ENCODE data around the gene THRSP.
"Not testable (repeated sequence)": the region's sequence is repeated elsewhere in the genome, so short reads cannot be mapped to it uniquely, and the experiment has no call there.

Gene THRSP, protein sequence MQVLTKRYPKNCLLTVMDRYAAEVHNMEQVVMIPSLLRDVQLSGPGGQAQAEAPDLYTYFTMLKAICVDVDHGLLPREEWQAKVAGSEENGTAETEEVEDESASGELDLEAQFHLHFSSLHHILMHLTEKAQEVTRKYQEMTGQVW

DNA sequence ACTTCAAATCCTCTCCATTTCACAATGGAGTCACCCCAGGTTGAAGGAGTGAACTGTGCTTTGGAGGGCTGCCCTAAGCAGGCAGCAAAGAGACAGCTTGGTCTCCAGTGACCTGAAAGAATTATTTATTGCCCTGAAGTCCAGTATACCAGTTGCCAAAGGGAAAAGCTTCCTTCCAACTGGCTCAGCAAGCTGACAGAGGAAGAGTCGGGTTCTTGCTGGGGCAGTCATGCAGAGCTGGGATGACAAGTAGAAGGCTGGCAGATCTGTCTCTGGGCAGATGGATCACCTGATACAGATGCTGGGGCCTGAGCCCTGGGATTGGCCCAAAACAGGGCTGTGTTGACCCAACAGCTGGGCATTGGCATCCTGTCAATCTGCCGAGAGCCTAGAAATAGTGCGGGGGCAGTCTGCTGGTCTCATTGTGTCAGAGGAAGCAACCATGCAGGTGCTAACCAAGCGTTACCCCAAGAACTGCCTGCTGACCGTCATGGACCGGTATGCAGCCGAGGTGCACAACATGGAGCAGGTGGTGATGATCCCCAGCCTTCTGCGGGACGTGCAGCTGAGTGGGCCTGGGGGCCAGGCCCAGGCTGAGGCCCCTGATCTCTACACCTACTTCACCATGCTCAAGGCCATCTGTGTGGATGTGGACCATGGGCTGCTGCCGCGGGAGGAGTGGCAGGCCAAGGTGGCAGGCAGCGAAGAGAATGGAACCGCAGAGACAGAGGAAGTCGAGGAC, at the start of gene THRSP:
THRSP (plus strand) TSS at position 422 of the 742 bp plus-strand sequence; CDS start at position 443, 21 bp downstream.
- DNase-seq: no peak

DNA sequence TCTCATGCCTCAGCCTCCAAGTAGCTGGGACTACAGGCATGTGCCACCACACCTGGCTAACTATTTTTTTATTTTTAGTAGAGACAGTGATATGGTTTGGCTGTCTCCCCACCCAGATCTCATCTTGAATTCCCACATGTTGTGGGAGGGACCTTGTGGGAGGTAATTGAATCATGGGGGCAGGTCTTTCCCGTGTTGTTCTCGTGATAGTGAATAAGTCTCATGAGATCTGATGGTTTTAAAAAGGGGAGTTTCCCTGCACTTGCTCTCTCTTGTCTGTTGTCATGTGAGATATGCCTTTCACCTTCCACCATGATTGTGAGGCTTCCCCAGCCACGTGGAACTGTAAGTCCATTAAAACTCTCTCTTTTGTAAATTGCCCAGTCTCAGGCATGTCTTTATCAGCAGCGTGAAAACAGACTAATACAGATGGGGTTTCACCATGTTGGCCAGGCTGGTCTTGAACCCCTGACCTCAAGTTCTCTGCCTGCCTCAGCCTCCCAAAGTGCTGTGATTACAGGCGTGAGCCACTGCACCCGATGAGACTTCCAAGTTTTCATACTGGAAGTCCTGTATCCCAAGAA, 48.6 kb upstream of the THRSP start:
- DNase-seq: not testable (repeated sequence)

DNA sequence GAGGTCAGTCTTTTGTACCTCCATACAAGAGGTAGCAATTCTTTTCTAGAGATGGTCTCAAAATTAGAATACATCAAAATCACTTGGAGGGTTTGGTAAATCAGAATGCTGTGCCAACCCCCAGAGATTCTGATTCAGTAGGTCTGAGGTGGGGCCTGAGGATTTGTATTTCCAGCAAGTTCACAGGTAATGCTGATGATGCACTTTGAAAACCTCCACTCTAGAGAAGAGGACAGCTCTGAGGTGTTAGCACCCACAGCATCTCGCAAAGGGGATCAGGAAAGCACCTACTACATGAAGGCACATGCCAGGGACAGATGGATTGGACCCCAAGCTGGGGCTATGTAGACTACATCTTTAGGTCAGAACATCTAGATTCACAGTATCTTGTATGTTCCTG, 47.8 kb upstream of the THRSP start:
- DNase-seq: no peak

DNA sequence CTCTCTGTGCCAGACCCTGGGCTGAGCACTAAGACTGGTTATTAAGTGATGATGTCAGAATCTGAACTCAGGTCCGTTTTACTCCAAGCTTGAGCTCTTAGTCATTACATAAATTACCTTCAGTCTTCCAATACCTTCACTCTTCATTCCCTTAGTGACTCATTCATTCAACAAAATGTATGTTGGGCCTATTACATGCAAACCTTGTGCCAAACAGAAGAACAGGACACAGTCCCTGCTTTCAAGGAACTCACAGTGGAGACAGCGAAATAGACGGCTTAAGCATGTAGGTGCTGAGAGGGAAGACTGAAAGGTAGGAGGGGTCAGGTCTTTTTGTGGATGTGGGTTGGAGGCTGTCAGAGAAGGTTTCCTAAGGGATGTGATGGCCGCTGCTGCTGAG, 43.9 kb upstream of the THRSP start:
- DNase-seq: no peak

DNA sequence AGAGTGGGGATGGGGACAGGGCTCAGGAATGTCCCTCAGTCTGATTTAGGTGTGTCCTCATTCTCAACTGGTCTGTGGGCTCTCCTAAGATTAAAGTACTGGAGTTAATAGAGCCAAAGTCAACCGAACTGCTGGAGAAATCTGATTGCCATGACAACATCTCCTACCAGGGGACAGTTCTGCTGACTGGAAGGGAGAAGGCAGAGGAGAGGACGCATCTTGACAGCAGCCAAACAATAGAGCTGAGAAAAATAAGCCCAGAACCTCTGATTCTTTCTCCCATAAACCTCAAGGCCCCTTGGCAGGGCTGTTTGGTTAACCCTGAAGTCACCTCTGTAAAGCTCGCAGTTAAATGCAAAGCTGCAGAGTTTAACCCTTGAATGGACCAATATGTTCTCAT, 43.4 kb upstream of the THRSP start:
- DNase-seq: no peak

DNA sequence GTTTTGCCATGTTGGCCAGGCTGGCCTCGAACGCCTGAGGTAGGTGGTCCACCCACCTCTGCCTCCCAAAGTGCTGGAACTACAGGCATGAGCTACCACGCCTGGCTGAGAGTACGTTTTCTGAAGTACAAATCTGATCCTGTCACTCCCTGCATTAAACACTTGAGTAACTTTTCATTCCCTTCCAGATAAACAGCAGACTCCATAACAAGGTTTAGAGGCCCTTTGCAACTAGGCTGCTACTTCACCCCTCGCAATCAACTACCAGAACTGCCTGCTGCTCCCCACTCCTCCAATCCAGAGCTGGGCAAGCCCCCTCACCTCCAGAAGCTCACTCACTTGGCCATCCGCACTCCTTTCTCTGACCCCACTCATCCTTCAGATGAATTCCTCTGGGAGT, 42.0 kb upstream of the THRSP start:
- no peak for DNase-seq

DNA sequence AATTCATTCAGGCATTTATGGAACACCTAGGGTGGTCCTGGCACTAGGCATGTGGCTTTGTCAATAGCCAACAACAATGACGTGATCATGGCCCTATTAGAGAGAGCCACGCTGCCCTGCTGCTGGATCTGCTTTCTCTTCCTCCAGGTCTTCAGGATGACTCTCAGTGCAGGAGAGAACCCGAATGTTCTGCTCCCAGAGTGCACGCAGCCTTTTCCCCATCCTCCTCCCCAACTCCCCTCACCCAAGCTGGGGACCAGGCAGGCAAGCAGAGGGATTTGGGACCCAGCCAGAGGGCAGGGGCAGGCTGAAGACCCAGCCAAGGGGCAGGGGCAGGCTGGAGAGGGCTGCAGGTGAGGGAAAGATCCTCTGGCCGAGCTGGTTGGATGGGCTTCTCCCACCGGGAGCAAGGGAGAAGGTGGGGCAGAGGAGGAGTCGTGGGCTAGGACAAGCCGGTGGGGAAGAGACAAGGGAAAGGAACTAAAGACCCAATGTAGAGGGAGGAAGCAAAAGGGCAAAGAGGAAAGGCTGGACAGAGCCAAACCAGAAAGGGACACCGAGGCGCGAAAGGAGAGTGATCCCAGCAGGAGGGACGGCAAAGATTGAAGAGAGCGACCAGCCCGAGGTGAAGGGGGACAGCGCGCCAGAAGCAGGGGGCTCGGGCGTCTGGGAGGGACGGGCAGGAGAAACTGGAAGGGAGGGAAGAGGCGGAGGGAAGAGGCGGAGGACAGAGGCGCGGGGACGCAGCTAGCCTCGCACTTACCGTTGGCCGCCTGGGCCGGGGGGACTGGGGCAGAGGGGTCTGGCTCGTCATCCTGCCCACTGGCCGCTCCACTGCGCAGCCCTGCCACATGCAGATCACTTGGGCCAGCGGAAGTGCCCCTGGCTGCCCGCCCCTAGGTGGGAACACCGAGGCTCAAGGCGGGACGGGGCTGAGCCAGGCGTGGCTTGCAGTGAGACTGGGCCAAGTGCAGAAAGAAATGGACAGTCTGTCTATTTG, 41.0 kb upstream of the THRSP start, which contains the start of gene KCTD14:
KCTD14 (minus strand) TSS at position 880 of the 1,000 bp plus-strand sequence; CDS start at position 853, 27 bp downstream.
- no peak for DNase-seq

DNA sequence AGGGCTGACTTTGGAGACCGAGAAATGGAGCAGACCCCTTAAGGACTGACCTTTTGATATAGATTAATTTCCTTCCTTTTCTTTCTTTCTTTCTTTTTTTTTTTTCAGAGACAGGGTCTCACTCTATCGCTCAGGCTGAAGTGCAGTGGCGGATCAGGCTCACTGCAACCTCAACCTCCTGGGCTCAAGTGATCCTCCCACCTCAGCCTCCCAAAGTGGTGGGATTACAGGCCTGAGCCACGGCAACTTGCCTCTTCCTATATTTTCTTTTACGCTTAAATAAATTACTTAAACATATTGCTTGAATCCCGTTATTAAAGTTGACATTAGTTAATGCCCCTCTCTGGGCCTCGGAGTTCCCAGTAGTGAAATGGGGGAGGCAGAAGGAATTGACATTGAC, 40.2 kb upstream of the THRSP start:
- DNase-seq: no peak

DNA sequence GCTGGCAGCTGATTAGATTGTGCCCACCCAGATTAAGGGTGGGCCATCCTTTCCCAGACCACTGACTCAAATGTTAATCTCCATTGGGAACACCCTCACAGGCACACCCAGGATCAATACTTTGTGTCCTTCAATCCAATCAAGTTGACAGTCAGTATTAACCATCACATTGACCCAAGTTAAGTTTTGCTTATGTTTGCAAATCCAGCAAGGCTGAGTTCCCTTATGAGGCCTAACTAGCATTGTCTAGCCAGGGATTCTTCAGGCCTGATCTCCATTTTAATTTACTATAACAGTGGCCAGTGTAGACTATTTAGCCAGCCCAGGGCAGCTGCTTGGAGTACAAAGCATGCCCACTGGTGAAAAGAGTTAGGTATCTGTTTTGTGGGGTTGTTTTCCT, 38.3 kb upstream of the THRSP start:
- DNase-seq: no peak

DNA sequence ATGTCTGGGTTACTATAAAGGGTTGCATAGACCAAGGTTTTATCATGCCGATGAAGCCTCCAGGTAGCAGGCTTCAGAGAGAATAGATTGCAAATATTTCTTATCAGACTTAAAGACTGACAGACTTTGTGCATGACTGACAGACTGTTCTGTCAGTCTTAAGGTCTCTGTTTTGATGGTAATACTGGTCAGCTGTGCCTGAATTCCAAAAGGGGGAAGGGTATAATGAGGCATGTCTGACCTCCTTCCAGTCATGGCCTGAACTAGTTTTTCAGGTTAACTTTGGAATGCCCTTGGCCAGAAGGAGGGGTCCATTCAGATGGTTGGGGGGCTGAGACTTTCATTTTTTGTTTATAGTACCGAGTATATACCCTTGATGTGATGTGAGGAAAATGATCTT, 35.9 kb upstream of the THRSP start:
- no peak for DNase-seq

DNA sequence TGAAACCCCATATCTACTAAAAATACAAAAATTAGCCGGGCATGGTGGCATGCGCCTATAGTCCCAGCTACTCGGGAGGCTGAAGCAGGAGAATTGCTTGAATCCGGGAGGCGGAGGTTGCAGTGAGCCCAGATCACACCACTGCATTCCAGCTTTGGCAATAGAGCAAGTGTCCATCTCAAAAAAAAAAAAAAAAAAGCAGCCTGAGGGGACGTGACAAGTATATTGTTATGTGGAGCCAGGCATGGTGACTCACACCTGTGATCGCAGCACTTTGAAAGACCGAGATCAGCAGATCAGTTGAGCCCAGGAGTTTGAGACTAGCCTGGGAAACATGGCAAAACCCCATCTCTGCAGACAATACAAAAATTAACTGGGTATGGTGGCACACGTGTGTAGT, 35.2 kb upstream of the THRSP start:
- not testable (repeated sequence) for DNase-seq

DNA sequence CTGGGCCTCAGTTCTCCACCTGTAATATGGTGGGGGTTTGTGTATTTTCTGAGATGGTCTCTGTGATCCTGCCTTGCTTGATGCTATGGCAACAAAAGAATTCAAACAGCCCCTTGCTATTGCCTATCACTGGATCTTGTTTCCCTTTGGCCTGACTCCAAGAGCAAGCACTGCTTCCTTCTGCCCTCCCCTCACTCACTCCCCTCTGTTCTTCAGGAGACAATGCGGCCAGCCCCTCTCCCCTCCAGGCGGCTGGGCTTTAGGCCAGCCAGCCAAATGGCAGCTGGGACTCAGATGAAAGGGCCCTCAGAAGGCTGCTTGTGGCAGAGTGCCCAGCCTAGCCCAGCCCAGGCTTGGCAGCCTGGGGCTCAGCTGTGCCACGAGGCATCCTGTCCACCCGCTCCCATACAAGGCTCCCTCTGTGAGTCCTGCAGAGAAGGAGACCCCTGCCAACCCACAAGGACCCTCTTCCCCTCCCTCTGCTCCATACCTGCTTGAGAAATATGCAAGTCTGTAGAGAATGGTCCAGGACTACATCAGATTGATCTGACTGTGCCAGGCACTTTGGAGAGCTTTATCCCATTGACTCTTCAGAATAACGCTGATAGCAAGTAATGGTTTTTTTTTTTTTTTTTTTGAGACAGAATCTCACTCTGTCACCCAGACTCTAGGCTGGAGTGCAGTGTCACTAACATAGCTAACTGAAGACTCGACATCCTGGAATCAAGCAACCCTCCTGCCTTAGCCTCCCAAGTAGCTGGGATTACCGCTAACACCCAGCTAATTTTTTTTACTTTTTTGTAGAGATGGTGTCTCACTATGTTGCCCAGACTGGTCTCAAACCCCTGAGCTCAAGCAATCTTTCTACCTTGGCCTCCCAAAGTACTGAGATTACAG, 33.0 kb upstream of the THRSP start:
- DNase-seq: no peak

DNA sequence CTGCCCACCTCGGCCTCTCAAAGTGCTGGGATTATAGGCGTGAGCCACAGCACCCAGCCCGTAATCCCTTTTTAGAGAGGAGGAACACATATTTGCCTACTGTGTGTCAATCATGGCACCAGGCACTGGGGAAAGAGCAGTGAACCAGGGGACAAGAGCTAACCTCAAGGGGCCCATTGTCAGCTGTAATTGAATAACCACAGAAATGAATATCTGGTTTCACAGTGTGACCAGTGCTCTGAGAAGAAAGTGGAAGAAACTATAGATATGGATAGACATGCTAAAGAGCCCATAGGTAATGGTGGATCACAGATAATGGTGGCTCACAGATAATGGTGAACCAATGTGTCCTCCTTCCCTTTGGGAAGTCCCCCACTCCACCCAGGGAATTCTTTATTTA, 32.0 kb upstream of the THRSP start:
- DNase-seq: no peak

DNA sequence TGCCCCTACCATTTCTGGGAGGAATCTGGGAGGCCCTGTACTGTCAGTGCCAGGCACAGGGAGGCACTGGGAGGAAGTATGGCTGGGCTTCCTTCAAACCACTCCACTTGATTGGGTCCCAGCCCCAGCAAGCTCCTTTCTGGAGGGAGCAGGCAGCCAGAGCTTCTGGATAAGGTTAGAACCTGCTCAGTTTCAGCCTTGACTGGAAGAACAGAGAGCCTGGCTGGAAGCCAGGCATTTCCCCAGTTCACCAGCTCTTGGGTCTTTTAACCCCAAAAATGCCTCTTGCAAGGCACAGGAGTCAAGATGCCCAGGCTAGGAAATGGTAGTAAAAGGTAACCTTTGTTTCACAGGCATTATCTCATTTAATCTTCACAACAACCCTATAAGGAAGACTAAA, 31.6 kb upstream of the THRSP start:
- no peak for DNase-seq

DNA sequence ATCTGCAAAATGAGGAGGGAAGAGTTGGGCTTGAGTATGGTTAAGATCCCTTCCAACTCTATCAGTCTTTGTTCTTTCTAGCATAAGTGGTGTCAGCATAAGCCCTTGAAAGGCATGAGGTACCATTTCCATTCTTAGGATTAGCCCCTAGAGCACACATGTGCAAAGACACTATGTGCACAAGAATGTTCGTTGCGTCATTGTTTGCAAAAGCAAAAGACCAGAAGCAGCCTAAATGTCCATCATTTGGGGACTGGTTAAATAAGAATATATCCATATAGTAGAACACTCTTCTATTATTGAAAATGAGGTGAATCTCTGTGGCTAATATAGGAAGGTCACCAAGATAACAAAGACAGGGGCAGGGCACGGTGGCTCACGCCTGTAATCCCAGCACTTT, 30.6 kb upstream of the THRSP start:
- no peak for DNase-seq

DNA sequence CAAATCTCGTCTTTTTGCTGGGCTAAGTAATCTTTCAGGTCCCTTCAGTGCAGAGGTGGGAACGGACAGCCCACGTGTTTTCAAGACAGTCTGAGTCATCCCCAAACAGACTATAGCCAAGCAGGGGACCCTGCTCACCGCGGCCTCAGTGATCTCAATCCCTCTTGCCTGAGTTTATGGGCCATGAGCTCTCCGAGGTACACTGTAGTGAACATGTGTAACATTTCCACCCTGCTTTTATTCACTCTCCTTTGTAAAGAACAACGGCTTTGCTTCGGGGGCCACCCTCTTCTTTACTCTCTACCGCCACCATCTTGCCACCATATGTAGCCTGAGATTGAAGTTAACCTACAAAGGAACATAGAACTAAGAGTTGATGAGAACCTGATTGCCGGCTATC, 29.0 kb upstream of the THRSP start:
- DNase-seq: no peak

DNA sequence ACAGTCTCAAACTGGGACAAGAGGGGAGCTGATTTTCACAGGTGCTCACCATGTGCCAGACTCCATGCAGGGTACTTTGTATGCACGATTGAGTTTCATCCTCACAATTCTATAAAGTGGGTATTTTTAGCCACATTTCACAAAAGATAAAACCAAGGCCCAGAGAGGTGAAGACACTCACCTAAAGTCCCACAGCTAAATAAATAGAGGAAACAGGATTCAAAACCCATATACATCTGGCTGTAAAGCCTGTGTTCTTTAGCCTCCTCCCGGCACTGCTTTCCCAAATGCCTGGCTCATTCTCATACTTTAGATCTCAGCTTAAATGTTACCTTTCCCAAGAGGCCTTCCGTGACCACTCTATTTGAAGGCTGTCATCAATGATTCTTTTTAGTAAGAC, 27.3 kb upstream of the THRSP start:
- DNase-seq: no peak

DNA sequence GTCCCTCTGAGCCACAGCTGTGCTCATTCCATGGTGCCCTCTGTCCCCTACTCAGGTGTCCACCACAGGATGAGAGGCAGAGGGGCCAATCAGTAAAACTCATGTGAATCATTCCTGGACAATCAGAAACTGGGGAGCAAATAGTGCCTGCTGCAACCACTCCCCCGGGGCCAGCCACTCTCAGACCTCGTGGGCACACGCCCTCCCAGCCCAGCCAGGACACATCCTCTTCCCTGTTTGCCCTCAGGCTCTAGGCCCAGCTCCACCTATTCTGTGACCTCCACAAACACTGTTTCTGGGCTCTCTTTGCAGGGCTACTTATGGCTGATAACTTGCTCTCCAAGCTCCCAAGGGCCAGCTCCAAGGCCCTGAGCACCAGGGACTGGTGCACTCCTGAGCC, 26.6 kb upstream of the THRSP start:
- DNase-seq: no peak

DNA sequence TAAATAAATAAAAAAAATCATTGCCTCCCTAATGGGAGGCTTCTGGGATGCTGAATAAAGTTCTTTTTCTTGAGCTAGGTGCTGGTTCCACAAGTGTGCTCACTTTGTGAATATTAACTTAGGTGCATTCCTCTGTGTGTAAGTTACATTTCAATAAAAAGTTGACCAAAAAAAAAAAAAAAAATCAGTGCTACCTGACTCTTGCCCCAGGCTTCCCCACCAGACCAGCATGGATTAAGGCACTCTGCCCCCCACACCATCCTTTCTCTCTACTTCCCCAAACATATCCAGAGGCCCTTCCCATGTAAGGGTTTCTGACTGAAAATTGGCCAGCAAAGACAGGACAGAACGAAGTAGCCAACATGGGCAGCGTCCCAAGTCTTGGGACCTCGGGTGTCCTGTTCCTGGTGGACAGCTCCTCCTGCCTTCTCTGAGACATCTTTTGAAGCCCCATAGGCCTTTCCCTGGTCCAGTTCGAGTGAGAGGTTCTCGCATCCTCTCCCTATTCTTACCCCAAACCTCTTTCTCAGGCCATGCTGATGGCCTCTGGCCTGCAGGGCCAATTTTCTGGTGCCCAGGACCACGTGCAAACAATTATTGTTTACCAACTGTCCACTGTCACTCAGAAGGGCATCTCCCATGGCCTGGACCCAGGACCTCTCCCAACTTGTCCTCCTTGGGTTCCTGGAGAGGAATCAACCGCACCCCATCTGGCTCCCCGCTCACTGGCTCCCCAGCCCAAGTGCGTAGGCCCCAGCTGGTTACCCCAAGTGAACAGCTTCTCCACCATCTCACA, 25.6 kb upstream of the THRSP start:
- no peak for DNase-seq

DNA sequence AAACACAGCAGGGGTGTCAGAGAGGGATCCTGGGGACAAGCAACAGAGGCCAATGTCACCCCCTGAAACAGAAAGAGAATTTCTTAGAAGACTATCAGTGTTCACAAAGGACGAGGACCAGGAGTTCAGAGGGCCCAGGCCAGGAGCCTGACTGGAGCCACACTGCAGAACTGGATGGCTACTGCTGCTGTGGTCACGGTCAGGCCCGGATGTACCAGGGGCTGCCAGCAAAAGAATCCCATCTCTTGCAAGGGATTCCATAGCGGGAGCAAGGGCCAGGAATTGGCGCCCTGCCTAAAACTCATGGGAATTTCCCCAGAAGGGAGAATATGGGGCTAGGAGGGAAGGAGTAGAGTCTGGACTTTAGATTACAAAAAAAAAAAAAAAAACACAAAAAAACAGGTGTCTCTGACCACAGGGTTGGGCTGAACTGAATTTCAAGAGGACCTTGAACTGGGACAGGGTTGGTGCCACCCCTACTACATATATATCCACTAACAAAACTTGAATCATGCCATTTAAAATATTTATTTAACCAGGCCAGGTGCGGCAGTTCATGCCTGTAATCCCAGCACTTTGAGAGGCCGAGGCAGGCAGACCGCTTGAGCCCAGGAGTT, 24.9 kb upstream of the THRSP start:
- DNase-seq: no peak

DNA sequence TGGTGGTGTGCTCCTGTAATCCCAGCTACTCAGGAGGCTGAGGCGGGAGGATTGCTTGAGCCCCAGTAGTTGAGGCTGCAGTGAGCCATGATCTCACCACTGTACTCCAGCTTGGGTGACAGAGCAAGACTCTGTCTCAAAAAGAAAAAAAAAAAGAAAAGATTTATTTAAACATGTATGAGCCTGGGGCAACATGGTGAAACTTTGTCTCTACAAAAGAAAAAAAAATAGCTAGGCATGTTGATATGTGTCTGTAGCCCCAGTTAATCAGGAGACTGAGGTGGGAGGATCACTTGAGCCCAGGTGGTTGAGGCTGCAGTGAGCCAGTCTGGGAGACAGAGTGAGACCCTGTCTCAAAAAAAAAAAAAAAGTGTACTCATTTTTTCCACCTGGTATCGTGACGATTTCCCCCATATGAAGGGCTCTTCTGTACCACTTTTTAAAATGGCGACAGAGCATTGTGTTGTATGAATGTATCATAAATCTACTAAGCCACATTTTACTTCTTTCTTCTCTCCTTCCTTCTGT, 24.2 kb upstream of the THRSP start:
- no peak for DNase-seq

Measured in stimulated activated CD4-positive, alpha-beta T cell treated with anti-CD3 and anti-CD28 coated beads, Interleukin-15, amount 100 ng/mL, for 24 hours (primary cell).